ENCODE results near the gene RXRA. TPM values are rescaled to one million over a fixed set of nuclear protein-coding genes. Genes with fewer than 3 reads are reported as not detected.

RXRA gene
- total RNA-seq, 6 experiments from 2014 or later = 23.2 to 31.9 (median 28.0) TPM

- H3K9me3 Mint-ChIP-seq = peaks cover 13% of the 10 kb centered on the region
- DNase-seq = no peak
- TF ChIP-seq CTCF (IDR thresholded peaks at IDR 0.05) = no peak
- H3K27me3 Mint-ChIP-seq (ENCODE audit: insufficient read depth) = peaks cover 2% of the 10 kb centered on the region
- no peak overlapping the region for H3K4me3 Mint-ChIP-seq
- no peak overlapping the region for H3K27ac Mint-ChIP-seq
- H3K36me3 Mint-ChIP-seq (ENCODE audit: low read depth) = 0 out of 2 replicates have a peak, but pooled peaks cover 5% of the 10 kb centered on the region
- peaks cover 27% of the 10 kb centered on the region for H3K4me1 Mint-ChIP-seq (ENCODE audit: low read depth)
Observed at GRCh38 chr9:134315716-134316448, 10.4 kb upstream of the RXRA start.

- Mint-ChIP-seq H3K27ac (no peak overlapping the region; the same call in 1 of the 2 replicates), H3K4me1 (ENCODE audit: low read depth) (peaks cover 27% of the 10 kb centered on the region), H3K27me3 (ENCODE audit: insufficient read depth) (peaks cover 2% of the 10 kb centered on the region), H3K9me3 (peaks cover 12% of the 10 kb centered on the region), H3K36me3 (ENCODE audit: low read depth) (0 out of 2 replicates have a peak, but pooled peaks cover 5% of the 10 kb centered on the region), H3K4me3 (no peak overlapping the region)
- no peak for DNase-seq
- TF ChIP-seq CTCF (IDR thresholded peaks at IDR 0.05) = no peak
Observed at GRCh38 chr9:134316449-134317160, 9.7 kb upstream of the RXRA start.

GRCh38 chr9:134317400-134317789, 8.9 kb upstream of the RXRA start:
- H3K9me3 Mint-ChIP-seq = peaks cover 9% of the 10 kb centered on the region
- peaks cover 3% of the 10 kb centered on the region for H3K27me3 Mint-ChIP-seq (ENCODE audit: insufficient read depth)
- no peak overlapping the region for H3K4me3 Mint-ChIP-seq
- no peak overlapping the region for H3K27ac Mint-ChIP-seq
- TF ChIP-seq CTCF (IDR thresholded peaks at IDR 0.05) = no peak
- peaks cover 27% of the 10 kb centered on the region for H3K4me1 Mint-ChIP-seq (ENCODE audit: low read depth)
- DNase-seq = no peak
- H3K36me3 Mint-ChIP-seq (ENCODE audit: low read depth) = 0 out of 2 replicates have a peak, but pooled peaks cover 5% of the 10 kb centered on the region

- Mint-ChIP-seq H3K27ac (no peak overlapping the region), H3K4me1 (ENCODE audit: low read depth) (peaks cover 27% of the 10 kb centered on the region), H3K27me3 (ENCODE audit: insufficient read depth) (peaks cover 3% of the 10 kb centered on the region), H3K4me3 (no peak overlapping the region), H3K9me3 (peaks cover 4% of the 10 kb centered on the region; the same call in 1 of the 2 replicates), H3K36me3 (ENCODE audit: low read depth) (0 out of 2 replicates have a peak, but pooled peaks cover 5% of the 10 kb centered on the region)
- no peak for DNase-seq
- no peak for TF ChIP-seq CTCF (IDR thresholded peaks at IDR 0.05)
Observed at GRCh38 chr9:134317790-134318414, 8.4 kb upstream of the RXRA start.

- DNase-seq = no peak
- Mint-ChIP-seq H3K27ac (no peak overlapping the region), H3K4me3 (no peak overlapping the region; the same call in 1 of the 2 replicates), H3K4me1 (ENCODE audit: low read depth) (peaks cover 27% of the 10 kb centered on the region), H3K27me3 (ENCODE audit: insufficient read depth) (peaks cover 3% of the 10 kb centered on the region), H3K36me3 (ENCODE audit: low read depth) (0 out of 2 replicates have a peak, but pooled peaks cover under 1% of the 10 kb centered on the region), H3K9me3 (no peaks in the 10 kb centered on the region)
- TF ChIP-seq CTCF (IDR thresholded peaks at IDR 0.05) = no peak
Observed at GRCh38 chr9:134318481-134318891, 7.8 kb upstream of the RXRA start.
